GM12878 (cell line): Measurements from ENCODE around the gene PTPN13. TPM values are rescaled to one million over a fixed set of nuclear protein-coding genes. Genes with fewer than 3 reads are reported as not detected.

Experiments
- ATAC-seq: fragments of 200-7000 bp; cut with Tn5 transposase; 3 replicates; pipeline ENCODE4 v1.9.1; 2020; ENCODE audit warnings: mild to moderate bottlenecking, moderate library complexity
- BruUV-seq: library from RNA; stranded (reverse); fragments of 400-500 nt; replicated peaks from 2 replicates; lab custom pipeline; 2021; lab: Mats Ljungman, UMichigan
- CTCF ChIA-PET: fragments of 300-600 bp; sonication (Branson Sonifier 250); formaldehyde crosslinking; extraction: SDS; loops from one replicate; lab custom pipeline; 2021; ENCODE audit warnings: inconsistent platforms; lab: Yijun Ruan, JAX
- POLR2A ChIA-PET: fragments of 350-600 bp; formaldehyde crosslinking; extraction: SDS; loops from one replicate; lab custom pipeline; 2021; ENCODE audit warnings: inconsistent platforms; lab: Charles Lee
- RAD21 ChIA-PET: fragments of 300-600 bp; sonication (Branson Sonifier 250); formaldehyde crosslinking; loops from one replicate; lab custom pipeline; 2023; ENCODE audit warnings: antibody characterized with exemption; ENCODE audit not compliant: unreplicated experiment; lab: Charles Lee
- SMC1A ChIA-PET: fragments of 300-600 bp; sonication (Branson Sonifier 250); formaldehyde crosslinking; loops from one replicate; lab custom pipeline; 2023; ENCODE audit not compliant: unreplicated experiment, uncharacterized antibody; lab: Charles Lee
- DNase-seq: peaks from one replicate; pipeline ENCODE4 v3.0.0-alpha.2; 2011; ENCODE audit warnings: low read depth, low spot score
- FAIRE-seq: peaks from 3 replicates; lab custom pipeline; 2011; peaks lifted over from hg19 to GRCh38; lab: Jason Lieb, UNC
- H2AFZ ChIP-seq: 2 replicates; pipeline ENCODE4 v1.6.0; 2011; ENCODE audit warnings: low read depth, low read length, control low read depth; ENCODE audit not compliant: control insufficient read depth
- H3K27ac ChIP-seq: 2 replicates; pipeline ENCODE4 v1.5.1; 2011; ENCODE audit warnings: control low read depth; ENCODE audit not compliant: control insufficient read depth, insufficient read depth
- H3K27me3 ChIP-seq, 2 experiments: replicated peaks in 1 of 2; 2 replicates each; pipeline versions ENCODE4 v1.6.0 to v1.6.1; 2011; ENCODE audit warnings: low read length in 1 of 2; ENCODE audit not compliant: control insufficient read depth in 2 of 2, insufficient read depth in 2 of 2
- H3K36me3 ChIP-seq, 2 experiments: 2 replicates each; pipeline ENCODE4 v1.5.1; 2011; ENCODE audit warnings: low read length in 1 of 2; ENCODE audit not compliant: control insufficient read depth in 2 of 2, insufficient read depth in 2 of 2
- H3K4me1 ChIP-seq: 2 replicates; pipeline ENCODE4 v1.6.1; 2011; ENCODE audit warnings: mild to moderate bottlenecking, low read length, moderate library complexity, mixed read lengths; ENCODE audit not compliant: control insufficient read depth, insufficient read depth
- H3K4me2 ChIP-seq: 2 replicates; pipeline ENCODE4 v1.6.0; 2011; ENCODE audit warnings: control low read depth; ENCODE audit not compliant: control insufficient read depth, insufficient read depth
- H3K4me3 ChIP-seq: fragments of 200-600 bp; sonication (generic); 2 replicates; pipeline ENCODE4 v1.5.1; 2016
- H3K79me2 ChIP-seq: 2 replicates; pipeline ENCODE4 v1.6.0; 2011; ENCODE audit warnings: low read length; ENCODE audit not compliant: control insufficient read depth, insufficient read depth
- H3K9ac ChIP-seq: 2 replicates; pipeline ENCODE4 v1.8.0; 2011; ENCODE audit warnings: low read length, control low read depth, mixed read lengths; ENCODE audit not compliant: control insufficient read depth, insufficient read depth
- H3K9me3 ChIP-seq: replicated peaks from 3 replicates; pipeline ENCODE4 v1.5.1; 2011; ENCODE audit warnings: mild to moderate bottlenecking, low read length; ENCODE audit not compliant: control insufficient read depth, insufficient read depth
- H4K20me1 ChIP-seq: 2 replicates; pipeline ENCODE4 v1.6.0; 2011; ENCODE audit not compliant: control insufficient read depth, insufficient read depth
- ATF7 ChIP-seq: fragments of 450-650 bp; IDR thresholded peaks from 2 replicates; pipeline ENCODE4 v1.6.1; 2016; ENCODE audit warnings: low read depth, mild to moderate bottlenecking
- IRF4 ChIP-seq: IDR thresholded peaks from 2 replicates; pipeline ENCODE4 v1.6.1; 2011; ENCODE audit warnings: low read depth, low read length
- MTA2 ChIP-seq: fragments of 450-650 bp; IDR thresholded peaks from 2 replicates; pipeline ENCODE4 v1.6.1; 2016; ENCODE audit warnings: low read depth, mild to moderate bottlenecking, moderate library complexity
- RUNX3 ChIP-seq: IDR thresholded peaks from 2 replicates; pipeline ENCODE4 v1.6.1; 2012; ENCODE audit warnings: low read length, inconsistent platforms
- TCF3 ChIP-seq: IDR thresholded peaks from 2 replicates; pipeline ENCODE4 v1.6.1; 2012; ENCODE audit warnings: low read depth, mild to moderate bottlenecking, low read length, borderline replicate concordance; ENCODE audit not compliant: insufficient read depth
- ZBTB40 ChIP-seq: fragments of 450-650 bp; IDR thresholded peaks from 2 replicates; pipeline ENCODE4 v1.6.1; 2016; ENCODE audit warnings: mild to moderate bottlenecking, moderate library complexity, borderline replicate concordance
- WGBS: methylation state at CpG from one replicate; pipeline ENCODE4 v1.1.6; 2016; ENCODE audit warnings: low lambda C conversion rate; ENCODE audit not compliant: insufficient replicate concordance, insufficient coverage; ENCODE audit errors: missing lambda C conversion rate; 5-methylcytosine and 5-hydroxymethylcytosine counted together
- in situ Hi-C: fragments of 300-500 bp; cut with MboI; formaldehyde crosslinking; loops from 9 replicates; pipeline ENCODE4 v1.14.3; 2018; ENCODE audit warnings: mixed read lengths
- intact Hi-C: fragments of 100-400 bp; cut with micrococcal nuclease; formaldehyde crosslinking; loops from one replicate; pipeline ENCODE4 v1.14.2; 2022; ENCODE audit not compliant: unreplicated experiment
- polyA plus RNA-seq, 11 experiments: library from polyadenylated mRNA; depleted of rRNA in 4 of 11; unstranded in 6 of 11; stranded (reverse) in 5 of 11; fragments of >200 nt; fragmentation: Nextera tagmentation in 4 of 11; fragmentation: Illumina TruSeq in 1 of 11; extraction: Ambion mirVana in 4 of 11; extraction: Trizol in 1 of 11; gene quantifications; 1 replicate in 1 of 11; 2 replicates in 10 of 11; pipeline versions ENCODE4 v1.2.1 to v1.2.3, GENCODE V29; 2011 to 2016; ENCODE audit warnings: inconsistent platforms in 2 of 11, missing spikeins in 2 of 11, low read depth in 1 of 11
- total RNA-seq, 4 experiments: library from RNA; depleted of rRNA in 3 of 4; stranded (reverse); fragments of >200 nt in 3 of 4; fragmentation: Illumina TruSeq in 1 of 4; extraction: Trizol in 1 of 4; gene quantifications; 2 replicates each; pipeline versions ENCODE4 v1.2.1 to v1.2.3, GENCODE V29; 2013 to 2021
- TF ChIP-seq, protein P1 (sequence below): fragments of 450-650 bp; IDR thresholded peaks from 2 replicates; pipeline ENCODE4 v1.6.1; 2017; ENCODE audit warnings: low read depth, mild to moderate bottlenecking, moderate library complexity
- TF ChIP-seq, protein P2 (sequence below): fragments of 450-650 bp; IDR thresholded peaks from 2 replicates; pipeline ENCODE4 v1.6.1; 2017; ENCODE audit warnings: mild to moderate bottlenecking
- TF ChIP-seq, protein P3 (sequence below): fragments of 450-650 bp; IDR thresholded peaks from 2 replicates; pipeline ENCODE4 v1.6.1; 2017; ENCODE audit warnings: mild to moderate bottlenecking, low read depth, inconsistent platforms; ENCODE audit not compliant: poor library complexity, severe bottlenecking

Gene PTPN13
- total and polyA plus RNA-seq, 10 of the 15 experiments (the other 5 are each of a cell fraction or from before 2014, with no cell fraction given), result 8.5 to 69.4 (median 33.9) TPM

DNA sequence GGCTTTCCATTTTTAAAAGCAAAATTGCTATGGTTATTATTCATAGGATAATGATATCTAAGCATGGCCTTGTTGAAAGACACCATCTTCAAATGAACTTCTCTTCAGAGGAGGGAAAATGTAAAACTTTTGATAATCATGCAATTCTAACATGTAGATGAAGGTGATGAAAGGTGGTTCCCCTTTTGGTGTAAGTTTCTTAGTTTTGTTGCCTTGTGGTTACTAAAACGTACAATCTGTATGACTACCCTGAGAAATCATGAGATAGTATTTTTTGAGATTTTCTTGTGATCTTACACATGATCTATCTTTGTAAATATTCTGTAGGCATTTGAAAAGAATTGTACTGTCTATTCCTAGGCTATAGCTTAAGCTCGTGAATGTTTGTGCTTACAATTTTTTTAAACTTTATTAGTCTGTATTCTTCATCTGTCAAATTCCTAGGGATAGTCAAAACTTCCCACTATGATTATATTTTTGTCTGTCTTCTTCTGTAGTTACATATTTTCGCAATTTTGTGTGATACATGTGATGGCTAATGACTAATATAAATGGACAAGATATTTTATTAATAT lies 47.5 kb downstream of the PTPN13 start:
- no peaks in the 10 kb centered on the region for H3K9me3 ChIP-seq
- WGBS, result 11% methylated on average over 3 of the region's 3 CpGs
- no peak overlapping the region for H2AFZ ChIP-seq
- no TSS peak for BruUV-seq
- no peak overlapping the region for H3K4me3 ChIP-seq
- no peaks in the 10 kb centered on the region for H3K79me2 ChIP-seq
- FAIRE-seq (no peak), ATAC-seq (peak; percentile 89), DNase-seq (no peak)
- H3K36me3 ChIP-seq, result no peaks in the 10 kb centered on the region
- H3K27me3 ChIP-seq, result no peaks in the 10 kb centered on the region
- ChIA-PET POLR2A (interaction anchor here (0.7 to 1.6 kb wide), 10 partner anchors 8 to 904 kb away, joined by 3 to 9 read pairs (median 4); partner anchors contain the start of gene PTPN13), RAD21 (interaction anchor here (0.7 to 3.2 kb wide), 10 partner anchors 12 to 1420 kb away, joined by 3 to 25 read pairs (median 4); partner anchors contain the start of gene PTPN13), SMC1A (interaction anchor here (1.0 to 3.0 kb wide), 9 partner anchors 11 to 142 kb away, joined by 3 to 19 read pairs (median 5); partner anchors contain the start of gene PTPN13), CTCF (interaction anchor here (0.7 to 2.0 kb wide), 5 partner anchors 10 to 142 kb away, joined by 3 to 10 read pairs (median 3); partner anchors contain the start of gene PTPN13)
- in situ Hi-C loops (no loop called here), intact Hi-C loops (no loop called here)
- no peak overlapping the region for H3K4me2 ChIP-seq
- no peak overlapping the region for H3K27ac ChIP-seq
- H4K20me1 ChIP-seq, result no peaks in the 10 kb centered on the region
- no peak overlapping the region for H3K9ac ChIP-seq
- H3K4me1 ChIP-seq, result no peaks in the 10 kb centered on the region
- TF ChIP-seq ZBTB40, result peak; percentile 87; the same call in 1 of the 2 replicates
- TF ChIP-seq MTA2, result peak; percentile 44; the same call in 1 of the 2 replicates
- TF ChIP-seq TCF3, result no peak
- TF ChIP-seq, protein P1, sequence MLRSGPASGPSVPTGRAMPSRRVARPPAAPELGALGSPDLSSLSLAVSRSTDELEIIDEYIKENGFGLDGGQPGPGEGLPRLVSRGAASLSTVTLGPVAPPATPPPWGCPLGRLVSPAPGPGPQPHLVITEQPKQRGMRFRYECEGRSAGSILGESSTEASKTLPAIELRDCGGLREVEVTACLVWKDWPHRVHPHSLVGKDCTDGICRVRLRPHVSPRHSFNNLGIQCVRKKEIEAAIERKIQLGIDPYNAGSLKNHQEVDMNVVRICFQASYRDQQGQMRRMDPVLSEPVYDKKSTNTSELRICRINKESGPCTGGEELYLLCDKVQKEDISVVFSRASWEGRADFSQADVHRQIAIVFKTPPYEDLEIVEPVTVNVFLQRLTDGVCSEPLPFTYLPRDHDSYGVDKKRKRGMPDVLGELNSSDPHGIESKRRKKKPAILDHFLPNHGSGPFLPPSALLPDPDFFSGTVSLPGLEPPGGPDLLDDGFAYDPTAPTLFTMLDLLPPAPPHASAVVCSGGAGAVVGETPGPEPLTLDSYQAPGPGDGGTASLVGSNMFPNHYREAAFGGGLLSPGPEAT, result 0 out of 2 replicates have a peak, but pooled peaks have one; percentile 57
- TF ChIP-seq, protein P2, sequence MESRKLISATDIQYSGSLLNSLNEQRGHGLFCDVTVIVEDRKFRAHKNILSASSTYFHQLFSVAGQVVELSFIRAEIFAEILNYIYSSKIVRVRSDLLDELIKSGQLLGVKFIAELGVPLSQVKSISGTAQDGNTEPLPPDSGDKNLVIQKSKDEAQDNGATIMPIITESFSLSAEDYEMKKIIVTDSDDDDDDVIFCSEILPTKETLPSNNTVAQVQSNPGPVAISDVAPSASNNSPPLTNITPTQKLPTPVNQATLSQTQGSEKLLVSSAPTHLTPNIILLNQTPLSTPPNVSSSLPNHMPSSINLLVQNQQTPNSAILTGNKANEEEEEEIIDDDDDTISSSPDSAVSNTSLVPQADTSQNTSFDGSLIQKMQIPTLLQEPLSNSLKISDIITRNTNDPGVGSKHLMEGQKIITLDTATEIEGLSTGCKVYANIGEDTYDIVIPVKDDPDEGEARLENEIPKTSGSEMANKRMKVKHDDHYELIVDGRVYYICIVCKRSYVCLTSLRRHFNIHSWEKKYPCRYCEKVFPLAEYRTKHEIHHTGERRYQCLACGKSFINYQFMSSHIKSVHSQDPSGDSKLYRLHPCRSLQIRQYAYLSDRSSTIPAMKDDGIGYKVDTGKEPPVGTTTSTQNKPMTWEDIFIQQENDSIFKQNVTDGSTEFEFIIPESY, result no peak
- TF ChIP-seq RUNX3, result peak; percentile 82; the same call in 1 of the 2 replicates
- TF ChIP-seq, protein P3, sequence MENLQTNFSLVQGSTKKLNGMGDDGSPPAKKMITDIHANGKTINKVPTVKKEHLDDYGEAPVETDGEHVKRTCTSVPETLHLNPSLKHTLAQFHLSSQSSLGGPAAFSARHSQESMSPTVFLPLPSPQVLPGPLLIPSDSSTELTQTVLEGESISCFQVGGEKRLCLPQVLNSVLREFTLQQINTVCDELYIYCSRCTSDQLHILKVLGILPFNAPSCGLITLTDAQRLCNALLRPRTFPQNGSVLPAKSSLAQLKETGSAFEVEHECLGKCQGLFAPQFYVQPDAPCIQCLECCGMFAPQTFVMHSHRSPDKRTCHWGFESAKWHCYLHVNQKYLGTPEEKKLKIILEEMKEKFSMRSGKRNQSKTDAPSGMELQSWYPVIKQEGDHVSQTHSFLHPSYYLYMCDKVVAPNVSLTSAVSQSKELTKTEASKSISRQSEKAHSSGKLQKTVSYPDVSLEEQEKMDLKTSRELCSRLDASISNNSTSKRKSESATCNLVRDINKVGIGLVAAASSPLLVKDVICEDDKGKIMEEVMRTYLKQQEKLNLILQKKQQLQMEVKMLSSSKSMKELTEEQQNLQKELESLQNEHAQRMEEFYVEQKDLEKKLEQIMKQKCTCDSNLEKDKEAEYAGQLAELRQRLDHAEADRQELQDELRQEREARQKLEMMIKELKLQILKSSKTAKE, result peak; percentile 39
- TF ChIP-seq ATF7, result peak; percentile 41; the same call in 1 of the 2 replicates
- TF ChIP-seq IRF4, result no peak
